Measurements from ENCODE around the gene COX14. TPM values are rescaled to one million over a fixed set of nuclear protein-coding genes. Genes with fewer than 3 reads are reported as not detected.

Gene COX14
- total and polyA plus RNA-seq, 10 of the 15 experiments (the other 5 are each of a cell fraction or from before 2014, with no cell fraction given), result 44.6 to 361 (median 120) TPM

GRCh38 chr12:50077099-50077498 lies 34.9 kb upstream of the COX14 start:
- in situ Hi-C loops (cut with MboI) (no loop called here), intact Hi-C loops (cut with micrococcal nuclease; ENCODE audit: unreplicated experiment) (loop anchor here (10.0 kb wide), 1 partner anchor 328 kb away; the partner anchor contains the start of gene LARP4)
- 0 out of 3 replicates have a peak, but pooled peaks have one; percentile 11 for ATAC-seq
- no TSS peak for BruUV-seq (replicated peaks)
- TF ChIP-seq TBL1XR1 (IDR thresholded peaks at IDR 0.05; ENCODE audit: low read depth, low read length) (no peak), HDAC6 (IDR thresholded peaks at IDR 0.05; ENCODE audit: unreplicated experiment) (no peak), PRDM15 (CRISPR knock-in tag; IDR thresholded peaks at IDR 0.05) (no peak), DPF2 (IDR thresholded peaks at IDR 0.05) (no peak)
- ChIA-PET SMC1A (ENCODE audit: uncharacterized antibody, unreplicated experiment) (interaction anchor here (0.6 to 1.3 kb wide), 7 partner anchors 13 to 238 kb away, joined by 3 to 6 read pairs (median 3); partner anchors contain the start of gene CERS5), CTCF (interaction anchor here (1.0 to 2.1 kb wide), 10 partner anchors 8 to 238 kb away, joined by 3 to 21 read pairs (median 4); partner anchors contain the start of genes COX14 and SMARCD1), POLR2A (no interaction called here), RAD21 (ENCODE audit: unreplicated experiment) (interaction anchor here (0.9 to 1.5 kb wide), 5 partner anchors 55 to 237 kb away, joined by 3 to 4 read pairs (median 3); no protein-coding TSS in a partner anchor)
- Histone ChIP-seq H3K36me3 (ENCODE audit: control insufficient read depth in 2 of 2, insufficient read depth in 2 of 2, low read length in 1 of 2) (no peaks in the 10 kb centered on the region), H3K79me2 (ENCODE audit: control insufficient read depth, insufficient read depth, low read length) (no peaks in the 10 kb centered on the region), H3K27me3 (replicated peaks in 1 of 2; ENCODE audit: control insufficient read depth in 2 of 2, insufficient read depth in 2 of 2, low read length in 1 of 2) (no peaks in the 10 kb centered on the region; a peak in 1 of 4 replicates), H2AFZ (ENCODE audit: control insufficient read depth, low read depth, low read length) (no peak overlapping the region), H4K20me1 (ENCODE audit: control insufficient read depth, insufficient read depth) (no peaks in the 10 kb centered on the region), H3K4me2 (ENCODE audit: control insufficient read depth, insufficient read depth) (no peak overlapping the region), H3K9me3 (replicated peaks; ENCODE audit: control insufficient read depth, insufficient read depth, low read length) (no peaks in the 10 kb centered on the region), H3K4me3 (no peak overlapping the region), H3K4me1 (ENCODE audit: control insufficient read depth, insufficient read depth, low read length) (no peaks in the 10 kb centered on the region; the same call in 1 of the 2 replicates), H3K9ac (ENCODE audit: control insufficient read depth, insufficient read depth, low read length) (no peak overlapping the region; the same call in 1 of the 2 replicates), H3K27ac (ENCODE audit: control insufficient read depth, insufficient read depth) (no peak overlapping the region)
- no peak for DNase-seq (ENCODE audit: low read depth, low spot score)
- WGBS (ENCODE audit: insufficient coverage, insufficient replicate concordance, low lambda C conversion rate, missing lambda C conversion rate), result 49% methylated on average over 11 of the region's 12 CpGs
- FAIRE-seq, result no peak
